ENCODE results near the gene NTN5. TPM values are rescaled to one million over a fixed set of nuclear protein-coding genes. Genes with fewer than 3 reads are reported as not detected.
A peak's percentile ranks its signal among the peaks of the same experiment; 100 is the strongest.

The NTN5 gene
- total and polyA plus RNA-seq, 9 of the 15 experiments (the other 6 are each of a cell fraction or from before 2014, with no cell fraction given), result not detected

- Histone ChIP-seq H3K4me1 (replicated peaks in 1 of 2; ENCODE audit: control insufficient read depth in 2 of 2, insufficient read depth in 2 of 2, low read length in 2 of 2) (peaks cover 13 to 25% of the 10 kb centered on the region in 2 experiments), H3K9me1 (ENCODE audit: control insufficient read depth, insufficient read depth, low read length) (no peaks in the 10 kb centered on the region), H4K20me1 (replicated peaks; ENCODE audit: control insufficient read depth, insufficient read depth, low read length) (no peaks in the 10 kb centered on the region), H2AFZ (ENCODE audit: low read depth, low read length) (no peak overlapping the region), H3K4me2 (ENCODE audit: insufficient read depth, low read length) (no peak overlapping the region), H3K4me3 (no peak overlapping the region), H3K79me2 (ENCODE audit: control insufficient read depth, insufficient read depth, low read length) (no peaks in the 10 kb centered on the region), H3K27me3 (ENCODE audit: control insufficient read depth in 2 of 2, insufficient read depth in 2 of 2, low read length in 2 of 2) (no peaks in the 10 kb centered on the region), H3K36me3 (ENCODE audit: control insufficient read depth, insufficient read depth, low read length) (no peaks in the 10 kb centered on the region), H3K9ac (ENCODE audit: insufficient read depth in 1 of 2, low read depth in 2 of 2, low read length in 2 of 2) (peak overlapping the region in 1 of 2 experiments; percentile 74; a peak in 1 of 4 replicates), H3K27ac (ENCODE audit: extremely low read depth, low read depth, low read length) (no peak overlapping the region), H3K9me3 (replicated peaks; ENCODE audit: control insufficient read depth, insufficient read depth, low read depth, low read length) (no peaks in the 10 kb centered on the region)
- ChIA-PET CTCF (ENCODE audit: low intra/inter-chr PET ratio) (no interaction called here), POLR2A (no interaction called here)
- intact Hi-C loops (cut with micrococcal nuclease) (no loop called here), in situ Hi-C loops (cut with MboI) (no loop called here)
- FAIRE-seq (peak; percentile 49), ATAC-seq (peak; percentile 61; the same call in 2 of the 3 replicates), DNase-seq (ENCODE audit: extremely low read depth in 1 of 4, low spot score in 3 of 4) (peak in 1 of 4 experiments; percentile 29)
- BruUV-seq (replicated peaks), result no TSS peak
- WGBS (ENCODE audit: insufficient coverage, low coverage, missing lambda C conversion rate), result 26% methylated on average over 9 of the region's 9 CpGs
- no peak for TF ChIP-seq MAX (CRISPR knock-in tag; IDR thresholded peaks at IDR 0.05)
- no peak for TF ChIP-seq SMAD3 (CRISPR knock-in tag; conservative IDR thresholded peaks at IDR 0.05)
- no peak for TF ChIP-seq ARHGAP35 (IDR thresholded peaks at IDR 0.05; ENCODE audit: partially characterized antibody)
- peak; percentile 22; the same call in 1 of the 2 replicates for TF ChIP-seq ZFX (CRISPR knock-in tag; IDR thresholded peaks at IDR 0.05)
- peak; percentile 88 for TF ChIP-seq FOSL1 (tag; conservative IDR thresholded peaks at IDR 0.05)
- peak; percentile 88 for TF ChIP-seq ZEB2 (IDR thresholded peaks at IDR 0.05)
- 0 out of 2 replicates have a peak, but pooled peaks have one; percentile 36 for TF ChIP-seq DPF2 (IDR thresholded peaks at IDR 0.05)
- TF ChIP-seq ESRRB (CRISPR knock-in tag; IDR thresholded peaks at IDR 0.05; ENCODE audit: borderline replicate concordance), result no peak
- TF ChIP-seq CTBP1 (IDR thresholded peaks at IDR 0.05; ENCODE audit: borderline replicate concordance), result peak; percentile 66
- TF ChIP-seq LARP7 (IDR thresholded peaks at IDR 0.05), result no peak
- no peak for TF ChIP-seq SAFB2 (IDR thresholded peaks at IDR 0.05; ENCODE audit: borderline replicate concordance, low read depth, low read length, severe bottlenecking)
- no peak for TF ChIP-seq VEZF1 (CRISPR knock-in tag; IDR thresholded peaks at IDR 0.05)
- no peak for TF ChIP-seq PATZ1 (CRISPR knock-in tag; IDR thresholded peaks at IDR 0.05; ENCODE audit: borderline replicate concordance)
- TF ChIP-seq RFX5 (IDR thresholded peaks at IDR 0.05; ENCODE audit: low read depth, low read length), result no peak
- TF ChIP-seq SOX6 (IDR thresholded peaks at IDR 0.05), result peak; percentile 82
- TF ChIP-seq PRPF4 (IDR thresholded peaks at IDR 0.05; ENCODE audit: insufficient read depth, low read depth, low read length, poor library complexity, severe bottlenecking), result no peak
- no peak for TF ChIP-seq GABPA (tag; conservative IDR thresholded peaks at IDR 0.05; ENCODE audit: low read depth)
- no peak for TF ChIP-seq GATA2 (CRISPR knock-in tag; IDR thresholded peaks at IDR 0.05)
- no peak for TF ChIP-seq ZNF707 (CRISPR knock-in tag; conservative IDR thresholded peaks at IDR 0.05)
- no peak for TF ChIP-seq ZNF589 (CRISPR knock-in tag; IDR thresholded peaks at IDR 0.05; ENCODE audit: low read depth)
- TF ChIP-seq HES1 (IDR thresholded peaks at IDR 0.05; ENCODE audit: low read depth), result peak; percentile 31; the same call in 1 of the 2 replicates
Observed at GRCh38 chr19:48685583-48685982, 12.8 kb upstream of the NTN5 start.
